Right kidney (tissue), 1 donor: Measurements from ENCODE around the gene KLHL4.
"Not testable (repeated sequence)": the region's sequence is repeated elsewhere in the genome, so short reads cannot be mapped to it uniquely, and the experiment has no call there.

Experiments used
- DNase-seq: peaks from one replicate; pipeline ENCODE4 v3.0.0-alpha.2; 2016

KLHL4 gene

GRCh38 chrX:87641439-87641838, 123.8 kb downstream of the KLHL4 start:
- not testable (repeated sequence) for DNase-seq

- DNase-seq = no peak
Measured at GRCh38 chrX:87661761-87662160, 144.2 kb downstream of the KLHL4 start.

GRCh38 chrX:87663421-87663820, 145.8 kb downstream of the KLHL4 start:
- DNase-seq = no peak

GRCh38 chrX:87664381-87664780, 146.8 kb downstream of the KLHL4 start:
- no peak for DNase-seq

GRCh38 chrX:87679849-87680248, 162.2 kb downstream of the KLHL4 start:
- no peak for DNase-seq

- no peak for DNase-seq
Measured at GRCh38 chrX:87687703-87688102, 170.1 kb downstream of the KLHL4 start.

GRCh38 chrX:87688113-87688748, 170.6 kb downstream of the KLHL4 start:
- DNase-seq = not testable (repeated sequence)

GRCh38 chrX:87689218-87689617, 171.6 kb downstream of the KLHL4 start:
- DNase-seq = not testable (repeated sequence)

GRCh38 chrX:87693204-87693603, 175.6 kb downstream of the KLHL4 start:
- DNase-seq = no peak

- no peak for DNase-seq
Measured at GRCh38 chrX:87697409-87697808, 179.8 kb downstream of the KLHL4 start.

GRCh38 chrX:87702795-87703194, 185.2 kb downstream of the KLHL4 start:
- no peak for DNase-seq

GRCh38 chrX:87703469-87703868, 185.9 kb downstream of the KLHL4 start:
- DNase-seq = not testable (repeated sequence)

GRCh38 chrX:87706134-87706533, 188.5 kb downstream of the KLHL4 start:
- no peak for DNase-seq

GRCh38 chrX:87710580-87710979, 193.0 kb downstream of the KLHL4 start:
- no peak for DNase-seq
